ENCODE results near the gene DPY19L3.

Gene DPY19L3

GRCh38 chr19:32450217-32450616 lies 44.6 kb downstream of the DPY19L3 start:
- H3K27me3 ChIP-seq: no peaks in the 10 kb centered on the region
- H3K9me3 ChIP-seq: no peaks in the 10 kb centered on the region
- no peak overlapping the region for H3K4me3 ChIP-seq
- intact Hi-C loops (cut with DNase I; ENCODE audit: low total_unique reads): no loop called here
- DNase-seq: no peak
- TF ChIP-seq CTCF (IDR thresholded peaks at IDR 0.05): no peak
- H3K27ac ChIP-seq: no peak overlapping the region
- peaks cover 10 to 26% (median 16%) of the 10 kb centered on the region in 3 donors for H3K36me3 ChIP-seq
- no peaks in the 10 kb centered on the region for H3K4me1 ChIP-seq

- DNase-seq: no peak
- no peak for TF ChIP-seq CTCF (IDR thresholded peaks at IDR 0.05)
- H3K36me3 ChIP-seq: peaks cover 29 to 54% (median 46%) of the 10 kb centered on the region in 3 donors
- no peaks in the 10 kb centered on the region for H3K9me3 ChIP-seq
- intact Hi-C loops (cut with DNase I; ENCODE audit: low total_unique reads): no loop called here
- no peaks in the 10 kb centered on the region for H3K27me3 ChIP-seq
- no peaks in the 10 kb centered on the region for H3K4me1 ChIP-seq
- no peak overlapping the region for H3K27ac ChIP-seq
- H3K4me3 ChIP-seq: no peak overlapping the region
These were observed 48.2 kb downstream of the DPY19L3 start for GRCh38 chr19:32453736-32454135.

DNA sequence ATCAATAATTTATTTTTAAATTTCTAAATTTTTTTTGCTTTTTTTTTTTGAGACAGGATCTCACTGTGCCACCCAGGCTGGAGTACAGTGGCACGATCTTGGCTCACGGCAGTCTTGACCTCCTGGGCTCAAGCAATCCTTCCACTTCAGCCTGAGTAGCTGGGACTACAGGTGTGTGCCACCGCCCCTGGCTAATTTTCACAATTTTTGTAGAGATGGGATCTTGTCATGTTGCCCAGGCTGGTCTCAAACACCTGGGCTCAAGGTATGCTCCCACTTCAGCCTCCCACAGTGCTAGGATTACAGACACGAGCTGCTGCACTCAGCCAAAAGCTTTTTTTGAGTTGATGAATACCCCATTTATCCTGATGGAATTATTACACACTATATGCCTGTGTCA lies 50.8 kb downstream of the DPY19L3 start:
- H3K9me3 ChIP-seq: no peaks in the 10 kb centered on the region
- H3K27me3 ChIP-seq: no peaks in the 10 kb centered on the region
- H3K36me3 ChIP-seq: peaks cover 30 to 72% (median 60%) of the 10 kb centered on the region in 3 donors
- no peak overlapping the region for H3K27ac ChIP-seq
- no peaks in the 10 kb centered on the region for H3K4me1 ChIP-seq
- intact Hi-C loops (cut with DNase I; ENCODE audit: low total_unique reads): no loop called here
- no peak for DNase-seq
- no peak overlapping the region for H3K4me3 ChIP-seq
- TF ChIP-seq CTCF (IDR thresholded peaks at IDR 0.05): no peak

- no peak for DNase-seq
- H3K36me3 ChIP-seq: peaks cover 30 to 72% (median 52%) of the 10 kb centered on the region in 3 donors
- H3K4me3 ChIP-seq: no peak overlapping the region
- no peaks in the 10 kb centered on the region for H3K4me1 ChIP-seq
- H3K27me3 ChIP-seq: no peaks in the 10 kb centered on the region
- H3K9me3 ChIP-seq: no peaks in the 10 kb centered on the region
- H3K27ac ChIP-seq: no peak overlapping the region
- intact Hi-C loops (cut with DNase I; ENCODE audit: low total_unique reads): no loop called here
- TF ChIP-seq CTCF (IDR thresholded peaks at IDR 0.05): no peak
These were observed 52.1 kb downstream of the DPY19L3 start for GRCh38 chr19:32457571-32458158.

DNA sequence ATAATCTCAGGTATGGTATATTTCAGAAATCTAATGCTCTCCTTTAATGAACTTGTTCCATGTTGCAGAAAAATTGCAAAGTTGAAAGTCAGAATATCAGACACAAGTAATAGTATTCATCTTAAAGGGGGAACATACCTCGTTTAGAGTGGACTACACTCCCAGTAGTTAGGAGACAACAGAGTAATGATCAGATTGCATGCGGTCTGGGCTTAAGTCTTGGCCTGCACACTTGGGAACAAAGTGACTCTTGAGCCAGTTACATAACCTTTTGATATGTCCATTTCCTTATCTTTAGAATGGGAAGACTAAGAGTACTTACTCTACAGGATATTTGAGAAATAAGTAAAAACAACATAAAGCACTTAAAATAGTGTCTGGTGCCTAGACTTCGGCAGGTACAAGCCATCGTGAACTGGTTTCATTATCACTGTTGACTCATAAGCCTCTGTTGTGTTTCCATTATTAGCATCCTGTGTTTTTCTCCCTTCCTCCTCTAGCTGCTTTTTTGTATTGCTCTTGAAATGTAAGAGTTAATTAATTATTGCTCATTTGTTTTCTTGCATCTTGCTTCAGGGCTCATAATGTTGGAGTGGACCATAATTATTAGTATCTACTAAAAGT lies 53.0 kb downstream of the DPY19L3 start:
- Histone ChIP-seq H3K36me3 (peaks cover 25 to 68% (median 47%) of the 10 kb centered on the region in 3 donors), H3K27ac (no peak overlapping the region)

More for the DNA sequence above, 53.0 kb downstream of the DPY19L3 start:
- intact Hi-C loops (cut with DNase I; ENCODE audit: low total_unique reads): no loop called here
- DNase-seq: no peak
- Histone ChIP-seq H3K9me3 (no peaks in the 10 kb centered on the region), H3K4me3 (no peak overlapping the region), H3K4me1 (no peaks in the 10 kb centered on the region), H3K27me3 (no peaks in the 10 kb centered on the region)
- no peak for TF ChIP-seq CTCF (IDR thresholded peaks at IDR 0.05)

Measured in tibial artery (tissue), 4 donors.